Measurements from ENCODE around the gene IL1F10.

IL1F10 gene

GRCh38 chr2:113114224-113114945 lies 46.6 kb downstream of the IL1F10 start:
- DNase-seq, result no peak

- DNase-seq, result no peak
These were observed 47.2 kb downstream of the IL1F10 start for GRCh38 chr2:113114996-113115395.

- DNase-seq, result no peak
These were observed 48.6 kb downstream of the IL1F10 start for GRCh38 chr2:113116100-113116958.

GRCh38 chr2:113117541-113118262 lies 49.9 kb downstream of the IL1F10 start:
- DNase-seq, result peak; percentile 74

- DNase-seq, result no peak
These were observed 50.5 kb downstream of the IL1F10 start for GRCh38 chr2:113118263-113118657.

- DNase-seq, result no peak
These were observed 51.3 kb downstream of the IL1F10 start for GRCh38 chr2:113119111-113119510.

- no peak for DNase-seq
These were observed 53.1 kb downstream of the IL1F10 start for GRCh38 chr2:113120861-113121260.

- no peak for DNase-seq
These were observed 54.6 kb downstream of the IL1F10 start for GRCh38 chr2:113122364-113122763.

- no peak for DNase-seq
These were observed 56.0 kb downstream of the IL1F10 start for GRCh38 chr2:113123726-113124125.

GRCh38 chr2:113124181-113124961 lies 56.6 kb downstream of the IL1F10 start:
- no peak for DNase-seq

All from stimulated activated CD4-positive, alpha-beta T cell treated with anti-CD3 and anti-CD28 coated beads, Interleukin-1b, Interleukin-23, amount 100 ng/mL, for 48 hours (primary cell).